GM04504 (cell line): ENCODE measurements around the gene ARID5B.

Source experiments
- DNase-seq: peaks from one replicate; pipeline ENCODE4 v3.0.0-alpha.2; 2012; ENCODE audit warnings: low read depth

ARID5B gene

GRCh38 chr10:62053860-62054259, 152.4 kb downstream of the ARID5B start:
- no peak for DNase-seq

GRCh38 chr10:62054408-62054807, 152.9 kb downstream of the ARID5B start:
- no peak for DNase-seq

GRCh38 chr10:62054830-62055229, 153.3 kb downstream of the ARID5B start:
- DNase-seq = no peak

GRCh38 chr10:62056219-62056618, 154.7 kb downstream of the ARID5B start:
- DNase-seq = no peak

- DNase-seq = no peak
Measured at GRCh38 chr10:62056698-62057097, 155.2 kb downstream of the ARID5B start.

- no peak for DNase-seq
Measured at GRCh38 chr10:62057359-62057758, 155.9 kb downstream of the ARID5B start.

GRCh38 chr10:62057850-62058249, 156.4 kb downstream of the ARID5B start:
- no peak for DNase-seq

GRCh38 chr10:62058476-62058875, 157.0 kb downstream of the ARID5B start:
- no peak for DNase-seq

GRCh38 chr10:62058896-62059216, 157.4 kb downstream of the ARID5B start:
- DNase-seq = no peak

GRCh38 chr10:62059217-62059920, 157.9 kb downstream of the ARID5B start:
- DNase-seq = peak; percentile 62

- no peak for DNase-seq
Measured at GRCh38 chr10:62062028-62062427, 160.5 kb downstream of the ARID5B start.

GRCh38 chr10:62062752-62063512, 161.4 kb downstream of the ARID5B start:
- DNase-seq = peak; percentile 52

- no peak for DNase-seq
Measured at GRCh38 chr10:62063795-62064472, 162.4 kb downstream of the ARID5B start.

- no peak for DNase-seq
Measured at GRCh38 chr10:62067560-62067959, 166.1 kb downstream of the ARID5B start.

GRCh38 chr10:62068464-62068863, 167.0 kb downstream of the ARID5B start:
- no peak for DNase-seq

- no peak for DNase-seq
Measured at GRCh38 chr10:62069452-62070178, 168.1 kb downstream of the ARID5B start.

- DNase-seq = no peak
Measured at GRCh38 chr10:62071846-62072281, 170.4 kb downstream of the ARID5B start.

GRCh38 chr10:62072901-62073300, 171.4 kb downstream of the ARID5B start:
- DNase-seq = no peak

- no peak for DNase-seq
Measured at GRCh38 chr10:62073429-62073828, 171.9 kb downstream of the ARID5B start.

- no peak for DNase-seq
Measured at GRCh38 chr10:62075414-62075813, 173.9 kb downstream of the ARID5B start.

GRCh38 chr10:62075912-62076311, 174.4 kb downstream of the ARID5B start:
- no peak for DNase-seq

GRCh38 chr10:62076891-62077290, 175.4 kb downstream of the ARID5B start:
- DNase-seq = no peak
